Measurements from ENCODE around the gene ZNF544.

ZNF544 gene

DNA sequence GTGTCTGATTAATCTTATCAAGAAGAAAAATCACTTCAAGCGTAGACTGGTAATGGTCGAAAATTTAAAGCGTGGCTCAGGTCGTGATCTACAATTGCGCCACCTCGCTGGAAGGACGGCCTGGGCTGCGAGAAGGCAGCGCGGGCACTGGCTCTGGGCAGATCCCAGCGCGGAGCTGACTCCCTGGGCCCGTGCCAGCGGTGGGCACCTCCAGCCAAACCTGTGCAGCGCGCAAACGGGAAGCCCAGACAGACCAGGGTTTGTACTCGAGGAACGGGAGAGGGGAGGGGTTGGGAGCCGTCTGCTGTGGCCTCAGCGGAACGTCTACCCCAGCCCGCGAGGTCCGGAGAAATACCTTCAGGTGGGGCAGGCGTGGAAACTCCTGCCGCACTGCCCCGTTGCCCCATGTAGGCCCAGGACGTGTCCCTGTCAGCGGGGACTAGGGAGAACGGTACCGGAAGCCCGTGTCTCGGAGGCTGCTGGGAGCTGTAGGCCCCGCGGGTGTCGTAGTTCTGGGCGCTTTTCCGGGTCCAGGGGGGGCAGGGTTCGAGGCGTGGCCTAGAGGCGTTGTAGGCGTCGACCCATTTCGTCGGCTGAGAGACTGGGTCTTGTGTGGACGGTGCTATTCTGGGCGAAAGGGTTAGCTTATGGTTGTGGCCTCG is 24.8 kb upstream of the ZNF544 start:
- DNase-seq (ENCODE audit: low read depth) = no peak
- H3K4me3 ChIP-seq (ENCODE audit: low read depth, low read length) = no peak overlapping the region
- TF ChIP-seq CTCF (IDR thresholded peaks at IDR 0.05; ENCODE audit: low read depth, low read length, missing control alignments) = no peak
- in situ Hi-C loops (cut with HindIII; ENCODE audit: low sequenced_read_pairs) = no loop called here

- in situ Hi-C loops (cut with HindIII; ENCODE audit: low sequenced_read_pairs) = no loop called here
- no peak for TF ChIP-seq CTCF (IDR thresholded peaks at IDR 0.05; ENCODE audit: low read depth, low read length, missing control alignments)
- H3K4me3 ChIP-seq (ENCODE audit: low read depth, low read length) = no peak overlapping the region
- no peak for DNase-seq (ENCODE audit: low read depth)
Measured at GRCh38 chr19:58204566-58204965, 24.1 kb upstream of the ZNF544 start.

DNA sequence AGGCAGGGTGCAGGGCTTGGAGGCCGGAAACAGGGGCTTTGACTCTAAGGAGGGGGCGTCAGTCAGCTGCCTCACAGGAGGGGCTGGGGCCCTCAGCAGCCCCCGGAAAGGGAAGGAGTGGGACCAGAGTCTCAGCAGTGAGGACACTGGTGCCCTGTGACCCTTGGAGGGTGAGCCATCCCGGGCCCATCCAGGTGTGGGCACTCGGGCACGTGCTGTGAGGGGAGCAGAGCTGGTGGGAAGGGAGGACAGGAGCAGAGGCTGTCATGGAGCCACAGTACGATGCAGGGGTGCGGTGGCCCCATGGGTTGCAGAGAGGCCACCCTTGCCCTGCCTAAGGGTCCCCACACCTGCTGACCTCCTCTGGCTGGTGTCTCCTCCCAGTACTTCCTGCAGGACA is 19.1 kb upstream of the ZNF544 start:
- in situ Hi-C loops (cut with HindIII; ENCODE audit: low sequenced_read_pairs) = no loop called here
- no peak overlapping the region for H3K4me3 ChIP-seq (ENCODE audit: low read depth, low read length)

DNA sequence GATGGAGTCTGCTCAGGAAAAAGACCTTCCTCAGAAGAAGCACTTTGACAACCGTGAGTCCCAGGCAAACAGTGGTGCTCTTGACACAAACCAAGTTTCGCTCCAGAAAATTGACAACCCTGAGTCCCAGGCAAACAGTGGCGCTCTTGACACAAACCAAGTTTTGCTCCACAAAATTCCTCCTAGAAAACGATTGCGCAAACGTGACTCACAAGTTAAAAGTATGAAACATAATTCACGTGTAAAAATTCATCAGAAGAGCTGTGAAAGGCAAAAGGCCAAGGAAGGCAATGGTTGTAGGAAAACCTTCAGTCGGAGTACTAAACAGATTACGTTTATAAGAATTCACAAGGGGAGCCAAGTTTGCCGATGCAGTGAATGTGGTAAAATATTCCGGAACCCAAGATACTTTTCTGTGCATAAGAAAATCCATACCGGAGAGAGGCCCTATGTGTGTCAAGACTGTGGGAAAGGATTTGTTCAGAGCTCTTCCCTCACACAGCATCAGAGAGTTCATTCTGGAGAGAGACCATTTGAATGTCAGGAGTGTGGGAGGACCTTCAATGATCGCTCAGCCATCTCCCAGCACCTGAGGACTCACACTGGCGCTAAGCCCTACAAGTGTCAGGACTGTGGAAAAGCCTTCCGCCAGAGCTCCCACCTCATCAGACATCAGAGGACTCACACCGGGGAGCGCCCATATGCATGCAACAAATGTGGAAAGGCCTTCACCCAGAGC is 16.2 kb upstream of the ZNF544 start:
- TF ChIP-seq CTCF (IDR thresholded peaks at IDR 0.05; ENCODE audit: low read depth, low read length, missing control alignments) = no peak
- DNase-seq (ENCODE audit: low read depth) = no peak
- no peak overlapping the region for H3K4me3 ChIP-seq (ENCODE audit: low read depth, low read length)
- in situ Hi-C loops (cut with HindIII; ENCODE audit: low sequenced_read_pairs) = no loop called here

More for the DNA sequence above, 19.1 kb upstream of the ZNF544 start:
- DNase-seq (ENCODE audit: low read depth) = no peak
- no peak for TF ChIP-seq CTCF (IDR thresholded peaks at IDR 0.05; ENCODE audit: low read depth, low read length, missing control alignments)

- in situ Hi-C loops (cut with HindIII; ENCODE audit: low sequenced_read_pairs) = no loop called here
- no peak for DNase-seq (ENCODE audit: low read depth)
- TF ChIP-seq CTCF (IDR thresholded peaks at IDR 0.05; ENCODE audit: low read depth, low read length, missing control alignments) = no peak
Measured at GRCh38 chr19:58213075-58213369, 15.7 kb upstream of the ZNF544 start.

GRCh38 chr19:58217069-58217481 is 11.6 kb upstream of the ZNF544 start:
- TF ChIP-seq CTCF (IDR thresholded peaks at IDR 0.05; ENCODE audit: low read depth, low read length, missing control alignments) = no peak
- H3K4me3 ChIP-seq (ENCODE audit: low read depth, low read length) = no peak overlapping the region
- in situ Hi-C loops (cut with HindIII; ENCODE audit: low sequenced_read_pairs) = no loop called here
- DNase-seq (ENCODE audit: low read depth) = no peak

More at GRCh38 chr19:58213075-58213369, 15.7 kb upstream of the ZNF544 start:
- no peak overlapping the region for H3K4me3 ChIP-seq (ENCODE audit: low read depth, low read length)
